ENCODE data around the gene NRXN3.

DNA sequence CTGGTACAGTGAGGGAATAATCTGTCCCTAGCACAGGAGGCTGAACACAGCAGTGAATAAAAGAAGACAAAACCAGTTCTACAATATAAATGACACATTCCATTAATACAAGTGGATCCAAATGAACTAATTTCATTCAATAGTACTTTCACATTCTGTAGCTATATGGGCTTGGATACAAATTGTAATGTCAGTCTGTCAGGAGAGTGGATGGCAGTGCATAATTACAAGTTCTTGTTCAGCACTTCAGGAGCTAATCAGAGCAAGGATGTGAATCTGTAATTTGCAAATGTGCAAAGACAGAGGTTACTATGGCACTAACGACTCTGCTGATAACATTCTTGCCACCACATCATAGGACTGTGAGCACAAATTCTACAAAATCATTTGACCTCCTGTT is 1343.3 kb downstream of the NRXN3 start:
- TF ChIP-seq, protein P1, sequence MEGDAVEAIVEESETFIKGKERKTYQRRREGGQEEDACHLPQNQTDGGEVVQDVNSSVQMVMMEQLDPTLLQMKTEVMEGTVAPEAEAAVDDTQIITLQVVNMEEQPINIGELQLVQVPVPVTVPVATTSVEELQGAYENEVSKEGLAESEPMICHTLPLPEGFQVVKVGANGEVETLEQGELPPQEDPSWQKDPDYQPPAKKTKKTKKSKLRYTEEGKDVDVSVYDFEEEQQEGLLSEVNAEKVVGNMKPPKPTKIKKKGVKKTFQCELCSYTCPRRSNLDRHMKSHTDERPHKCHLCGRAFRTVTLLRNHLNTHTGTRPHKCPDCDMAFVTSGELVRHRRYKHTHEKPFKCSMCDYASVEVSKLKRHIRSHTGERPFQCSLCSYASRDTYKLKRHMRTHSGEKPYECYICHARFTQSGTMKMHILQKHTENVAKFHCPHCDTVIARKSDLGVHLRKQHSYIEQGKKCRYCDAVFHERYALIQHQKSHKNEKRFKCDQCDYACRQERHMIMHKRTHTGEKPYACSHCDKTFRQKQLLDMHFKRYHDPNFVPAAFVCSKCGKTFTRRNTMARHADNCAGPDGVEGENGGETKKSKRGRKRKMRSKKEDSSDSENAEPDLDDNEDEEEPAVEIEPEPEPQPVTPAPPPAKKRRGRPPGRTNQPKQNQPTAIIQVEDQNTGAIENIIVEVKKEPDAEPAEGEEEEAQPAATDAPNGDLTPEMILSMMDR (IDR thresholded peaks at IDR 0.05; ENCODE audit: low read length) = no peak
- TF ChIP-seq EZH2 (IDR thresholded peaks at IDR 0.05; ENCODE audit: borderline replicate concordance, low read length) = no peak

All from OCI-LY1 (cell line).